C4-2B (cell line): ENCODE results near the gene CPA1.

ENCODE experiments used
- CTCF ChIP-seq: fragments of 450-650 bp; conservative IDR thresholded peaks from 2 replicates; pipeline ENCODE4 v1.5.1; 2017; ENCODE audit warnings: mild to moderate bottlenecking
- ZFX ChIP-seq: fragments of 450-650 bp; IDR thresholded peaks from 2 replicates; pipeline ENCODE4 v1.6.1; 2017

- TF ChIP-seq CTCF (no peak), ZFX (no peak)
These were observed 18.0 kb upstream of the CPA1 start for GRCh38 chr7:130362251-130362816.
